Measurements from ENCODE around the gene MRPL36.

MRPL36 gene

DNA sequence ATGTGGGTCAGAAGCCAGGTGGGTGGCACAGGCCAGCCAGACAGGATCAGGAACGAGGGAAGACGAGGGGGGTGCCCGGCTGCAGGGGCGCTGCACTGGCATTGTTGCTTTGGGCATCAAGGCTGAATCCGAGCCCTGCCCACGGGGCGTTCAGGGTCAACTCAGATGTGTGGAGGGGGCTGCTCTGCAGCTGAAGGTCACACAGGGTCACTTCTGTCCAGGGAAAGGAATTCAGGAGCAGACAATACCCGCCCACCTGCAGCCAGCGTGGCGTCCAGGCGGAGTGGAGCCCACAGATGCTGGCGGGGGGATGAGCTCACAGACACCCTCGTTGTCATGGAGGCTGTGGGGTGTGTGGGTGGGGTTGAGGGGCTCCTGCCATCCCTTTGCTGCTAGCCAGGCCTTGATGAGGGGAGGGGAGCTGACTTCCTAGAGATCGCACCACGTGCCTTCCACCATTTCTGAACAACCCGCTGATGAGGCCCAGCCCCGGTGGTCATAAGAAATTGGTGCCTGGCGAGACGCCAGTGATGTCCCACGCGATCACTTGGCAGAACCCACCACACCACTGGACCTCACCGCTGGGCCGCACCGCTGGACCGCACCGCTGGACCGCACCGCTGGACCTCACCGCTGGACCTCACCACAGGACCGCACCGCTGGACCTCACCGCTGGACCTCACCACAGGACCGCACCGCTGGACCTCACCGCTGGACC lies 31.2 kb downstream of the MRPL36 start:
- Histone ChIP-seq H2BK15ac (ENCODE audit: low read depth, poor library complexity, severe bottlenecking) (no peak overlapping the region), H3K27me3 (ENCODE audit: control insufficient read depth in 1 of 2, insufficient read depth in 1 of 2, low read length in 2 of 2) (peaks cover 46 to 51% of the 10 kb centered on the region in 2 experiments), H3K23ac (ENCODE audit: low read length in 2 of 2) (no peak overlapping the region), H3K18ac (ENCODE audit: low read depth in 1 of 2, low read length in 2 of 2) (no peak overlapping the region), H2AK5ac (ENCODE audit: low read length, severe bottlenecking) (no peak overlapping the region), H3K14ac (ENCODE audit: low read length in 2 of 2) (no peak overlapping the region), H3K79me1 (replicated peaks; ENCODE audit: low read length, poor library complexity, severe bottlenecking) (no peaks in the 10 kb centered on the region), H4K91ac (ENCODE audit: low read length) (no peak overlapping the region), H3K27ac (ENCODE audit: low read length, poor library complexity, severe bottlenecking) (no peak overlapping the region), H4K8ac (ENCODE audit: low read length) (no peak overlapping the region), H3K4me2 (ENCODE audit: low read length, poor library complexity, severe bottlenecking) (no peak overlapping the region), H3K4ac (ENCODE audit: low read depth in 1 of 2, low read length in 2 of 2) (no peak overlapping the region), H3K9me3 (ENCODE audit: control insufficient read depth, low read length) (no peaks in the 10 kb centered on the region), H2BK5ac (ENCODE audit: low read depth, low read length, poor library complexity, severe bottlenecking) (no peak overlapping the region), H3K4me1 (ENCODE audit: control insufficient read depth, insufficient read depth, low read depth, low read length) (peaks cover 3% of the 10 kb centered on the region), H3K36me3 (ENCODE audit: control insufficient read depth in 1 of 2, insufficient read depth in 2 of 2, low read depth in 1 of 2, low read length in 2 of 2) (no peaks in the 10 kb centered on the region), H3K4me3 (ENCODE audit: insufficient read depth in 1 of 2, low read depth in 1 of 2, low read length in 2 of 2) (no peak overlapping the region), H2AFZ (ENCODE audit: low read depth, low read length) (no peak overlapping the region), H3K9ac (ENCODE audit: low read length) (no peak overlapping the region), H2BK120ac (ENCODE audit: low read depth, low read length) (no peak overlapping the region), H2BK12ac (ENCODE audit: low read length in 2 of 2) (no peak overlapping the region)
- 94% methylated on average over 27 of the region's 35 CpGs for WGBS
- DNase-seq, result no peak

GRCh38 chr5:1767524-1768282 lies 31.9 kb downstream of the MRPL36 start:
- Histone ChIP-seq H3K9me3 (ENCODE audit: control insufficient read depth, low read length) (no peaks in the 10 kb centered on the region), H3K4me3 (ENCODE audit: insufficient read depth in 1 of 2, low read depth in 1 of 2, low read length in 2 of 2) (no peak overlapping the region), H2AK5ac (ENCODE audit: low read length, severe bottlenecking) (no peak overlapping the region), H3K36me3 (ENCODE audit: control insufficient read depth in 1 of 2, insufficient read depth in 2 of 2, low read depth in 1 of 2, low read length in 2 of 2) (no peaks in the 10 kb centered on the region), H3K23ac (ENCODE audit: low read length in 2 of 2) (no peak overlapping the region), H2BK15ac (ENCODE audit: low read depth, poor library complexity, severe bottlenecking) (no peak overlapping the region), H3K18ac (ENCODE audit: low read depth in 1 of 2, low read length in 2 of 2) (no peak overlapping the region), H2AFZ (ENCODE audit: low read depth, low read length) (no peak overlapping the region), H4K91ac (ENCODE audit: low read length) (no peak overlapping the region), H3K9ac (ENCODE audit: low read length) (no peak overlapping the region), H3K79me1 (replicated peaks; ENCODE audit: low read length, poor library complexity, severe bottlenecking) (no peaks in the 10 kb centered on the region), H2BK5ac (ENCODE audit: low read depth, low read length, poor library complexity, severe bottlenecking) (no peak overlapping the region), H3K4me2 (ENCODE audit: low read length, poor library complexity, severe bottlenecking) (no peak overlapping the region), H2BK12ac (ENCODE audit: low read length in 2 of 2) (no peak overlapping the region), H3K4ac (ENCODE audit: low read depth in 1 of 2, low read length in 2 of 2) (no peak overlapping the region), H2BK120ac (ENCODE audit: low read depth, low read length) (no peak overlapping the region), H4K8ac (ENCODE audit: low read length) (no peak overlapping the region), H3K27ac (ENCODE audit: low read length, poor library complexity, severe bottlenecking) (no peak overlapping the region), H3K4me1 (ENCODE audit: control insufficient read depth, insufficient read depth, low read depth, low read length) (peaks cover 3% of the 10 kb centered on the region), H3K14ac (ENCODE audit: low read length in 2 of 2) (no peak overlapping the region), H3K27me3 (ENCODE audit: control insufficient read depth in 1 of 2, insufficient read depth in 1 of 2, low read length in 2 of 2) (peaks cover 50 to 58% of the 10 kb centered on the region in 2 experiments)
- DNase-seq, result no peak
- WGBS, result 84% methylated on average over 16 of the region's 16 CpGs

DNA sequence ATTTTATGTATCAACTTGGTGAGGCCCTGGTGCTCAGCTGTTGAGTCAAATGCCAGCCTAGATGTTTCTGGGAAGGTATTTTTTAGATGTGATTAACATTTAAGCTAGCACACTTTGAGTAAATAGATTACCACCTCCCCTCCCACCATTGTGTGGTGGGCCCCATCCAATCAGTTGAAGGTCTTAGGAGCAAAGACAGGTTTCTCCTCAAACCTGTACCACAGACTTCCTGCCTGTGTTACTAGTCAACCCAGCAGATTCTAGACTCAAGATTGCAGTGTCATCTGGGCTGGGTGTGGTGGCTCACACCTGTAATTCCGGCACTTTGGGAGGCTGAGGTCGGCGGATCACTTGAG lies 33.8 kb downstream of the MRPL36 start:
- H4K8ac ChIP-seq (ENCODE audit: low read length), result no peak overlapping the region
- peaks cover 49 to 59% of the 10 kb centered on the region in 2 experiments for H3K27me3 ChIP-seq (ENCODE audit: control insufficient read depth in 1 of 2, insufficient read depth in 1 of 2, low read length in 2 of 2)
- 93% methylated on average over 3 of the region's 3 CpGs for WGBS
- no peak overlapping the region for H3K4ac ChIP-seq (ENCODE audit: low read depth in 1 of 2, low read length in 2 of 2)
- no peak overlapping the region for H3K9ac ChIP-seq (ENCODE audit: low read length)
- no peaks in the 10 kb centered on the region for H3K79me1 ChIP-seq (replicated peaks; ENCODE audit: low read length, poor library complexity, severe bottlenecking)
- H2AFZ ChIP-seq (ENCODE audit: low read depth, low read length), result no peak overlapping the region
- H3K14ac ChIP-seq (ENCODE audit: low read length in 2 of 2), result no peak overlapping the region
- H3K23ac ChIP-seq (ENCODE audit: low read length in 2 of 2), result no peak overlapping the region
- no peak overlapping the region for H4K91ac ChIP-seq (ENCODE audit: low read length)
- H3K36me3 ChIP-seq (ENCODE audit: control insufficient read depth in 1 of 2, insufficient read depth in 2 of 2, low read depth in 1 of 2, low read length in 2 of 2), result no peaks in the 10 kb centered on the region
- no peak overlapping the region for H2AK5ac ChIP-seq (ENCODE audit: low read length, severe bottlenecking)
- no peak overlapping the region for H2BK120ac ChIP-seq (ENCODE audit: low read depth, low read length)
- no peak overlapping the region for H2BK15ac ChIP-seq (ENCODE audit: low read depth, poor library complexity, severe bottlenecking)
- H3K4me2 ChIP-seq (ENCODE audit: low read length, poor library complexity, severe bottlenecking), result no peak overlapping the region
- H3K4me3 ChIP-seq (ENCODE audit: insufficient read depth in 1 of 2, low read depth in 1 of 2, low read length in 2 of 2), result no peak overlapping the region
- no peak overlapping the region for H2BK5ac ChIP-seq (ENCODE audit: low read depth, low read length, poor library complexity, severe bottlenecking)
- no peak for DNase-seq
- no peak overlapping the region for H2BK12ac ChIP-seq (ENCODE audit: low read length in 2 of 2)
- H3K9me3 ChIP-seq (ENCODE audit: control insufficient read depth, low read length), result no peaks in the 10 kb centered on the region
- H3K18ac ChIP-seq (ENCODE audit: low read depth in 1 of 2, low read length in 2 of 2), result no peak overlapping the region
- peaks cover 3% of the 10 kb centered on the region for H3K4me1 ChIP-seq (ENCODE audit: control insufficient read depth, insufficient read depth, low read depth, low read length)
- H3K27ac ChIP-seq (ENCODE audit: low read length, poor library complexity, severe bottlenecking), result no peak overlapping the region

GRCh38 chr5:1765141-1765879 lies 34.3 kb downstream of the MRPL36 start:
- no peak overlapping the region for H3K4me2 ChIP-seq (ENCODE audit: low read length, poor library complexity, severe bottlenecking)
- H3K4me1 ChIP-seq (ENCODE audit: control insufficient read depth, insufficient read depth, low read depth, low read length), result peaks cover 3% of the 10 kb centered on the region
- H3K27ac ChIP-seq (ENCODE audit: low read length, poor library complexity, severe bottlenecking), result no peak overlapping the region
- no peak for DNase-seq
- no peak overlapping the region for H3K18ac ChIP-seq (ENCODE audit: low read depth in 1 of 2, low read length in 2 of 2)
- no peak overlapping the region for H2BK12ac ChIP-seq (ENCODE audit: low read length in 2 of 2)
- H3K36me3 ChIP-seq (ENCODE audit: control insufficient read depth in 1 of 2, insufficient read depth in 2 of 2, low read depth in 1 of 2, low read length in 2 of 2), result no peaks in the 10 kb centered on the region
- no peak overlapping the region for H3K9ac ChIP-seq (ENCODE audit: low read length)
- H3K23ac ChIP-seq (ENCODE audit: low read length in 2 of 2), result no peak overlapping the region
- no peaks in the 10 kb centered on the region for H3K9me3 ChIP-seq (ENCODE audit: control insufficient read depth, low read length)
- H3K4ac ChIP-seq (ENCODE audit: low read depth in 1 of 2, low read length in 2 of 2), result no peak overlapping the region
- H2AK5ac ChIP-seq (ENCODE audit: low read length, severe bottlenecking), result no peak overlapping the region
- no peak overlapping the region for H3K14ac ChIP-seq (ENCODE audit: low read length in 2 of 2)
- no peaks in the 10 kb centered on the region for H3K79me1 ChIP-seq (replicated peaks; ENCODE audit: low read length, poor library complexity, severe bottlenecking)
- no peak overlapping the region for H4K91ac ChIP-seq (ENCODE audit: low read length)
- no peak overlapping the region for H3K4me3 ChIP-seq (ENCODE audit: insufficient read depth in 1 of 2, low read depth in 1 of 2, low read length in 2 of 2)
- H2BK15ac ChIP-seq (ENCODE audit: low read depth, poor library complexity, severe bottlenecking), result no peak overlapping the region
- no peak overlapping the region for H2AFZ ChIP-seq (ENCODE audit: low read depth, low read length)
- WGBS, result 85% methylated on average over 12 of the region's 15 CpGs
- H2BK120ac ChIP-seq (ENCODE audit: low read depth, low read length), result no peak overlapping the region
- H3K27me3 ChIP-seq (ENCODE audit: control insufficient read depth in 1 of 2, insufficient read depth in 1 of 2, low read length in 2 of 2), result peaks cover 49 to 59% of the 10 kb centered on the region in 2 experiments
- H4K8ac ChIP-seq (ENCODE audit: low read length), result no peak overlapping the region
- H2BK5ac ChIP-seq (ENCODE audit: low read depth, low read length, poor library complexity, severe bottlenecking), result no peak overlapping the region

All from mesenchymal stem cell (in vitro differentiated cells and primary cell).